Caki2 (cell line): ENCODE results near the gene PKMYT1. TPM values are rescaled to one million over a fixed set of nuclear protein-coding genes. Genes with fewer than 3 reads are reported as not detected.
A peak's percentile ranks its signal among the peaks of the same experiment; 100 is the strongest.

Experiments
- DNase-seq: peaks from one replicate; pipeline ENCODE4 v3.0.0-alpha.2; 2015; ENCODE audit warnings: low read depth
- in situ Hi-C: cut with HindIII; loops from 2 replicates; pipeline ENCODE4 v1.10.0; 2016; ENCODE audit warnings: low sequenced_read_pairs, low pct_unique_long_range_greater_than_20kb, mixed read lengths
- total RNA-seq: library from RNA; depleted of rRNA; stranded (reverse); fragments of >200 nt; shearing (Covaris generic); gene quantifications from 2 replicates; pipeline ENCODE4 v1.2.3, GENCODE V29; 2014; ENCODE audit warnings: low replicate concordance

Gene PKMYT1
- total RNA-seq, 1 experiment from 2014 or later: 39.1 TPM

DNA sequence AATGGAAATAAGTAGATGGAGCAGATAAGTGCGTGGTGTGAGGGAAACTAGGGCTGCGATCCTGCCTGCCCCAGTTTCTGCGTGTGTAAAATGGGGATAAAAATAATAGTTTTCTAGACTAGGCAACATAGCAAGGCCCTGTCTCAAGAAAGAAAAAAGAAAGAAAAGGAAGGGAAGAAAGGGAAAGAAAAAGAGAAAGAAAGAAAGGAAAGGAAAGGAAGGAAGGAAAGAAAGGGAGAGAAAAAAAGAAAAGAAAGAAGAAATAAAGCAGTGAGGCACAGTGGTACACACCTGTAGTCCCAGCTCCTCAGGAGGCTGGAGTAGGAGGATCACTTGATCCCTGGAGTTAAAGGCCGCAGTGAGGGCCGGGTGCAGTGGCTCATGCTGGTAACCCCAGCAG lies 2.2 kb upstream of the PKMYT1 start:
- DNase-seq: no peak
- in situ Hi-C loops: no loop called here

DNA sequence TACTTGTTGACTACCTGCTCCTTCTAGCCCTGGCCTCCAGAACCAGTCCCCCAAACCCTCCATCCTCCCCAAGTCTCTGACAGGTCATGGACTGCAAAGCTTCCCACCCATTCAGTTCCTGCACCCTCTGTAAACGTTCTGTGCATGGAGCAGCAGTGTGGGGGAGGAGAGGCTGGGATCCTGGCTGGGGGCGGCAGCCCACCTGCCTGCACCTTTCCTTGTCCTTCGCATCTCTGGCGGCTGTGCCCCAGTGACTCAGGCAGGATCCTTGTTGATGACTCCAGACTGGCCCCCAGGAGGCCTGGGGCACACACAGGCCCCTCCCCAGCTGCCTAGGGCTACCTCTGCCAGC lies 1.6 kb upstream of the PKMYT1 start:
- in situ Hi-C loops: no loop called here
- DNase-seq: no peak

DNA sequence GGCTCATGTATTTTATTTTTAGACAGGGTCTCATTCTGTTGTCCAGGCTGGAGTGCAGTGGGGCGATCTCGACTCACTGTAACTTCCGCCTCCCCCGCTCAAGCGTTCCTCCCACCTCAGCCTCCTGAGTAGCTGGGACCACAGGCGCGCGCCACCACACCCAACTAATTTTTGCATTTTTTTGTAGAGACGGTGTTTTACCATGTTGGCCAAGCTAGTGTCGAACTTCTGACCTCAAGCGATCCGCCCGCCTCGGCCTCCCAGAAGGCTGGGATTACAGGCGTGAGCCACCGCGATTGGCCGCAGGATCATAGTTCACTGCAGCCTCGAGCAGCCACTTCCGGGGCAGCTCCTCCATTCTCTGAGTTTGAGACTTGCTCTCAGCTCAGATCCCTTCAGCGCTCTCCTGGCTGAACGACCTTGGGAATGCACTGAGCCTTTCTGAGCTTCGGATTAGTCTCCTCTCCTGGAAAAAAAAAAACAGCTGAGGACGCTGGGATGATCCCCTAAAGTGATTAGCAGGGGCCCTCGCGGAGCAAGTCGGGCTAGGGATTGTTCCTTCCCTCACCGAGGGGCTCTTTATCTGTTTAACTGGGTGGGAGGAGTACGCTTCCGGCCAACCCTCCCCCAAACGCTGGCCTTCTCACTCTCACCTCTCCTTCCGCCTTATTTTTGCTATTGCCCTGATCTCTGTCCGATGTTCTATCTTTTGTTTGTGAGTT lies 1.1 kb upstream of the PKMYT1 start:
- in situ Hi-C loops: no loop called here
- DNase-seq: no peak

GRCh38 chr16:2979669-2980226 lies 498 bp downstream of the PKMYT1 start:
- in situ Hi-C loops: no loop called here
- DNase-seq: no peak

DNA sequence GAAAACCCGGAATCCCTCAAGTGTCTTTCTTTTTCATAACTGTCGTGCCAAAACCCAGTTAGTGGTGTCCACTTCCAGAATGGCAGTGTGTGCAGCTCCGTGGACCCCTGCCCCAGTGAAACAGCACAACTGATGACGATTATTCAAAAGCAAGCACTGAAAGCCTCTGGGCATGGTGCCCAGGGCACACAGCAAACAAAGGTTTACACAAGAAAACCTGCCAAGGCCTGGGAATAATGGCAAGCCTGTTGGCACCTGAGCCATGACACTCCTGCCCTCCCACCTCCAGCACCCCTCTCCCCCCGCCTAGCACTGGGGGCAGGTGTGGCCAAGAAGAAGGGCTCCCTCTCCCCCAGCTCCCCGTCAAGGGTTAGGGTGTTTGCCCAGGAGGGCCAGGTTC lies 2.8 kb downstream of the PKMYT1 start:
- DNase-seq: no peak
- in situ Hi-C loops: no loop called here

GRCh38 chr16:2976673-2977072 lies 3.6 kb downstream of the PKMYT1 start:
- DNase-seq: no peak
- in situ Hi-C loops: no loop called here

DNA sequence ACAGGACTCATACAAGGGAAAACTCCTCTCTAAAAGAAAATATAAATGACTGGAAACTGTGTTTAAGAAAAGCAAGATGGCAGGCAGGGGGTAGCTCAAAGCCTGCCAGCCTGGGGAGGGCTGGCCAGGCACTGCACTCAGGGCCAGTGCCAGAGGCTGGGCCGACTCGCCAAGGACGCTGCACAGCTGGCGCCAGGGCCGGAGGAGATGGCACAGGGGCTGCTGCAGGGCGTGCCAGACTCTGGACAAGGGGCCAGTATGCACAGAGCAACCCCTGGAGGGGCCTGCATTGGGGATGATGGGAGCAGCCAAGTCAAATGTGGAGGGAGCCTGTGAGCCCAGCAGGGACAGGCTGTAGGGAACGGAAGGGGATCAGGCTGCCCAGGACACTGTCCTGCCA lies 4.0 kb downstream of the PKMYT1 start:
- no peak for DNase-seq
- in situ Hi-C loops: no loop called here

- DNase-seq: no peak
- in situ Hi-C loops: no loop called here
Measured at GRCh38 chr16:2975161-2975795, 5.0 kb downstream of the PKMYT1 start.

DNA sequence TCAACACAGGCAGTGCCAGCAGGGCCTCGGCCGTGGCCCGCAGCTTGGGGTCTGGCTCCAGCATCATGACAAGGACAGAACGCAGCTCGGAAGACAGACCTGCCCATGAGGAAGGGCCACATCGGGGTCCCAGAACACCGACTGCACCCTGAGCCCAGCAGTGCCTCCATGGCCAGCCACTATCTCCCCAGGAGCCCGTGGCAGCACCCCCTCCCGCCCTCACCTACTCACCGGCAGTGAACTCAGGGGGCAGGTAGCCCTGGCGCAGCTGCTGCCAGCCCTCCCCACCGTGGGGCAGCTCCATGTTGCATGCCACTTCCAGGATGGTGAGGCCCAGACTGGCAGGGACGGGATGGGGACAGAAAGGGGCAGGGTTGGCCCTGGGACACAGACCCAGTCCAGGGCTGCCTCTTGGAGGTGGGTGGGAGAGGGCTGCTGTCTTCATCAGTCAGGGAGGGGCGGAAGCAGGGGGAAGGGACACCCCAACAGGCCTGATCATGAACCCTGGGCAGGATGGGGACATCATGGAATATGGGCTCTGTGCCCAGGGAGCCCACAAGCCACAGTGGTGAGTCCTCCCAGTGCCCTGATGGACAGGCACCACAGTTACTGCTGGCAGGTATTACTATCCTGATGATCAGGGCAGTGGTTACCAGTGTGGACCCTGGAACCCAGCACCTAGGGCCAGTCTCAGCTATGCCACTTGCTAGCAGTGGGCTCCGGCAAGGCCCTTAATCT lies 5.8 kb downstream of the PKMYT1 start:
- in situ Hi-C loops: no loop called here
- no peak for DNase-seq

GRCh38 chr16:2973605-2974318 lies 6.5 kb downstream of the PKMYT1 start:
- in situ Hi-C loops: no loop called here
- no peak for DNase-seq

- DNase-seq: no peak
- in situ Hi-C loops: no loop called here
Measured at GRCh38 chr16:2973093-2973492, 7.2 kb downstream of the PKMYT1 start.

- in situ Hi-C loops: no loop called here
- no peak for DNase-seq
Measured at GRCh38 chr16:2971985-2972784, 8.1 kb downstream of the PKMYT1 start.

- in situ Hi-C loops: no loop called here
- DNase-seq: no peak
Measured at GRCh38 chr16:2971134-2971984, 8.9 kb downstream of the PKMYT1 start.

GRCh38 chr16:2970563-2970962 lies 9.7 kb downstream of the PKMYT1 start:
- in situ Hi-C loops: no loop called here
- DNase-seq: no peak

DNA sequence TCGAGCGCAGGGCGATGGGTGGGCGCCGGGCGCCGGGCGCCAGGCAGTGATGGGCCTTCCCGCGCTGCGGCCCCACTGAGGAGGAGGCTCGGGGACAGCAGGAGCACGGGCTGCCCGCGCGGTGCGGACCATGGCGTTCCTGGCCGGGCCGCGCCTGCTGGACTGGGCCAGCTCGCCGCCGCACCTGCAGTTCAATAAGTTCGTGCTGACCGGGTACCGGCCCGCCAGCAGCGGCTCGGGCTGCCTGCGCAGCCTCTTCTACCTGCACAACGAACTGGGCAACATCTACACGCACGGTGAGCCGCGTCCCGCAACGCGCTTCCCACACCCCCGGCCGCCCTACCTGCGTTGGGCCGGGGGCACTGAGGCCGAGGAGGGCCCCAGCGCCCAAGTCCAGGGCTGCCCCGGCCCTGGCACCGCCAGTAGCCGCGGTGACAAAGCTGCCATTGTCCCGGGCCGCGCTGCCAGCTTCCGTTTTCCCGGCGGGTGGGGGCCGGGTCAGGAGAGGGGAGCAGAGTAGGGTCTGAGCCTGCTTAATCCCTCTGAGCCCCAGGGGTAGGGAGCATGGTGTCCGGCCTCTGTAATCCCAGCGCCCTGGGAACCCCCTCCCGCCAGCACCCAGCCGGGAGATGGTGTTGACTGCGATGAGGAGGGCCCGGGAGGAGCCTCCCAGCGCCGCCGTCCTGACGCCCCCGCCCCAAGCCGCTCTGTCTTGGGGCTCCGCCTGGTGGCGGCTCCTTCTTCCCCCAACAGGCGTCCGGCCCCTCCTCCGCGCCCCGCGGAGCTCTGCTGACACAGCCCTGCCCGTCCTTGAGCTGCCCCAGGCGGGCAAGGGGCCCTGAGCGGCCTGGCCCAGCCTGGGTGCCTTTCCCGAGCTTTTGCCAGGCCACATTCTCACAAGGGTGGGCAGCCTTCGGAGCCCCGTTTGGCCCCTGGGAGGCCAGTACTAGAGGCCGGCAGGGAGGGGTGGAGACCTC lies 10.4 kb downstream of the PKMYT1 start:
- in situ Hi-C loops: no loop called here
- peak; percentile 71 for DNase-seq
